Neural cell (in vitro differentiated cells): ENCODE results near the gene PCYT1A. TPM values are rescaled to one million over a fixed set of nuclear protein-coding genes. Genes with fewer than 3 reads are reported as not detected.

Experiments
- H2AFZ ChIP-seq: fragments of 200-600, 300-800 bp; sonication (generic), shearing (Covaris generic); 2 replicates; pipeline ENCODE4 v1.6.0; 2014; ENCODE audit warnings: low read depth, mild to moderate bottlenecking, antibody characterized with exemption, low read length, moderate library complexity
- H3F3A ChIP-seq: fragments of 200-600 bp; shearing (Covaris generic); 2 replicates; pipeline ENCODE4 v1.6.1; 2016; ENCODE audit warnings: mild to moderate bottlenecking, moderate library complexity, mixed read lengths, antibody characterized with exemption, low read length; ENCODE audit not compliant: insufficient read depth, poor library complexity, severe bottlenecking
- H3K27ac ChIP-seq: fragments of 200-600, 300-800 bp; sonication (generic), shearing (Covaris generic); 2 replicates; pipeline ENCODE4 v1.5.1; 2014; ENCODE audit warnings: mild to moderate bottlenecking, low read length, moderate library complexity
- H3K27me3 ChIP-seq: fragments of 300-800, 200-600 bp; sonication (generic), shearing (Covaris generic); 2 replicates; pipeline ENCODE4 v1.6.0; 2014; ENCODE audit warnings: mild to moderate bottlenecking, low read depth, low read length, moderate library complexity; ENCODE audit not compliant: insufficient read depth
- H3K36me3 ChIP-seq: fragments of 300-800, 200-600 bp; sonication (generic), shearing (Covaris generic); 2 replicates; pipeline ENCODE4 v1.5.1; 2014; ENCODE audit warnings: mild to moderate bottlenecking, antibody characterized with exemption, low read length, moderate library complexity; ENCODE audit not compliant: insufficient read depth
- H3K4me2 ChIP-seq: fragments of 300-800, 200-600 bp; sonication (generic), shearing (Covaris generic); 2 replicates; pipeline ENCODE4 v1.6.0; 2014; ENCODE audit warnings: mild to moderate bottlenecking, low read length
- H3K4me3 ChIP-seq: fragments of 300-800, 200-600 bp; sonication (generic), shearing (Covaris generic); 2 replicates; pipeline ENCODE4 v1.5.1; 2014; ENCODE audit warnings: mild to moderate bottlenecking, low read length, moderate library complexity
- H3K79me2 ChIP-seq: fragments of 200-600 bp; shearing (Covaris generic); replicated peaks from 2 replicates; pipeline ENCODE4 v1.6.0; 2014; ENCODE audit warnings: mild to moderate bottlenecking, low read length, moderate library complexity; ENCODE audit not compliant: insufficient read depth
- H3K9ac ChIP-seq: fragments of 300-800, 200-600 bp; sonication (generic), shearing (Covaris generic); 2 replicates; pipeline ENCODE4 v1.6.1; 2016; ENCODE audit warnings: mild to moderate bottlenecking, low read length, mixed read lengths
- H3K9me2 ChIP-seq: fragments of 200-600 bp; shearing (Covaris generic); 2 replicates; pipeline ENCODE4 v1.6.1; 2016; ENCODE audit warnings: mild to moderate bottlenecking, low read length, mixed read lengths; ENCODE audit not compliant: insufficient read depth
- H3K9me3 ChIP-seq: fragments of 200-600, 300-800 bp; sonication (generic), shearing (Covaris generic); 2 replicates; pipeline ENCODE4 v1.6.1; 2016; ENCODE audit warnings: mild to moderate bottlenecking, mixed run types, low read length, moderate library complexity, mixed read lengths
- H4K20me1 ChIP-seq: fragments of 200-600 bp; shearing (Covaris generic); 2 replicates; pipeline ENCODE4 v1.6.1; 2016; ENCODE audit warnings: mild to moderate bottlenecking, mixed run types; ENCODE audit not compliant: insufficient read depth
- CTCF ChIP-seq: fragments of 450-650 bp; IDR thresholded peaks from 2 replicates; pipeline ENCODE4 v1.5.1; 2014; ENCODE audit warnings: antibody characterized with exemption, mild to moderate bottlenecking, moderate library complexity; ENCODE audit not compliant: poor library complexity, severe bottlenecking
- EP300 ChIP-seq: fragments of 450-650 bp; conservative IDR thresholded peaks from 2 replicates; pipeline ENCODE4 v1.6.1; 2014; ENCODE audit warnings: antibody characterized with exemption, mild to moderate bottlenecking, moderate library complexity; ENCODE audit not compliant: poor library complexity, severe bottlenecking
- EZH2 ChIP-seq: fragments of 200-600, 300-800 bp; shearing (Covaris generic), sonication (generic); IDR thresholded peaks from 2 replicates; pipeline ENCODE4 v1.6.1; 2014; ENCODE audit warnings: antibody characterized with exemption, low read length, borderline replicate concordance, mild to moderate bottlenecking; ENCODE audit not compliant: insufficient read depth, poor library complexity, severe bottlenecking
- MXI1 ChIP-seq: fragments of 450-650 bp; conservative IDR thresholded peaks from 2 replicates; pipeline ENCODE4 v1.6.1; 2014; ENCODE audit warnings: antibody characterized with exemption, mild to moderate bottlenecking; ENCODE audit not compliant: poor library complexity, severe bottlenecking
- POLR2AphosphoS5 ChIP-seq: IDR thresholded peaks from 2 replicates; pipeline ENCODE4 v1.6.1; 2012
- RAD21 ChIP-seq: fragments of 450-650 bp; conservative IDR thresholded peaks from 2 replicates; pipeline ENCODE4 v1.6.1; 2014; ENCODE audit warnings: antibody characterized with exemption, mild to moderate bottlenecking, moderate library complexity
- SMC3 ChIP-seq: fragments of 450-650 bp; conservative IDR thresholded peaks from 2 replicates; pipeline ENCODE4 v1.6.1; 2014; ENCODE audit warnings: antibody characterized with exemption, mild to moderate bottlenecking, moderate library complexity; ENCODE audit not compliant: poor library complexity
- TAF1 ChIP-seq: IDR thresholded peaks from 2 replicates; pipeline ENCODE4 v1.6.1; 2012; ENCODE audit warnings: low read depth
- polyA plus RNA-seq: library from polyadenylated mRNA; depleted of rRNA; stranded (reverse); fragments of >200 nt; gene quantifications from 2 replicates; pipeline ENCODE4 v1.2.3, GENCODE V29; 2014
- TF ChIP-seq, protein P1 (sequence below): IDR thresholded peaks from 2 replicates; pipeline ENCODE4 v1.6.1; 2012; ENCODE audit warnings: borderline replicate concordance

PCYT1A gene
- polyA plus RNA-seq, 1 donor from 2014 or later = 21.7 TPM

DNA sequence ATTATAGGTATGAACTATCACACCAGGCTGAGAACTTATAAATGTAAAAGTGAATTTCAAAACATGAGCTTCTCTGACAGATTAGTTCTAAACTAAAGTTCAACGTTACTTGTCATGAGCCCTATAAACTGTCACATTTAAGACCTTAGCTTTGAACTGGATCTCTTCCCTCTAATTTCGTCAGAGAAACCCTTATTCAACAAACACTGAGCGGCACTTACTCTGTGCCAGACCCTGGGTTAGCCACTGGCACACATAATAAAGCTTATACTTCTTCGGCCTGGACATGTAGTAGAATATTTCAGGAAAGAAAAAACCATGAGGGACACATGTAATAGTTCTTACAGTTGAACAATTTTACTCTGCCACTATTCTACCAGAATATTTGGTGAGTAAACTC is 5.6 kb downstream of the PCYT1A start:
- H3K4me2 ChIP-seq = no peak overlapping the region
- H3K36me3 ChIP-seq = no peaks in the 10 kb centered on the region
- H3K9ac ChIP-seq = no peak overlapping the region
- H3F3A ChIP-seq = no peaks in the 10 kb centered on the region
- no peaks in the 10 kb centered on the region for H4K20me1 ChIP-seq
- H2AFZ ChIP-seq = no peak overlapping the region
- H3K79me2 ChIP-seq = peaks cover 24% of the 10 kb centered on the region
- H3K9me2 ChIP-seq = no peaks in the 10 kb centered on the region
- no peak for TF ChIP-seq EP300
- TF ChIP-seq MXI1 = no peak
- TF ChIP-seq, protein P1, sequence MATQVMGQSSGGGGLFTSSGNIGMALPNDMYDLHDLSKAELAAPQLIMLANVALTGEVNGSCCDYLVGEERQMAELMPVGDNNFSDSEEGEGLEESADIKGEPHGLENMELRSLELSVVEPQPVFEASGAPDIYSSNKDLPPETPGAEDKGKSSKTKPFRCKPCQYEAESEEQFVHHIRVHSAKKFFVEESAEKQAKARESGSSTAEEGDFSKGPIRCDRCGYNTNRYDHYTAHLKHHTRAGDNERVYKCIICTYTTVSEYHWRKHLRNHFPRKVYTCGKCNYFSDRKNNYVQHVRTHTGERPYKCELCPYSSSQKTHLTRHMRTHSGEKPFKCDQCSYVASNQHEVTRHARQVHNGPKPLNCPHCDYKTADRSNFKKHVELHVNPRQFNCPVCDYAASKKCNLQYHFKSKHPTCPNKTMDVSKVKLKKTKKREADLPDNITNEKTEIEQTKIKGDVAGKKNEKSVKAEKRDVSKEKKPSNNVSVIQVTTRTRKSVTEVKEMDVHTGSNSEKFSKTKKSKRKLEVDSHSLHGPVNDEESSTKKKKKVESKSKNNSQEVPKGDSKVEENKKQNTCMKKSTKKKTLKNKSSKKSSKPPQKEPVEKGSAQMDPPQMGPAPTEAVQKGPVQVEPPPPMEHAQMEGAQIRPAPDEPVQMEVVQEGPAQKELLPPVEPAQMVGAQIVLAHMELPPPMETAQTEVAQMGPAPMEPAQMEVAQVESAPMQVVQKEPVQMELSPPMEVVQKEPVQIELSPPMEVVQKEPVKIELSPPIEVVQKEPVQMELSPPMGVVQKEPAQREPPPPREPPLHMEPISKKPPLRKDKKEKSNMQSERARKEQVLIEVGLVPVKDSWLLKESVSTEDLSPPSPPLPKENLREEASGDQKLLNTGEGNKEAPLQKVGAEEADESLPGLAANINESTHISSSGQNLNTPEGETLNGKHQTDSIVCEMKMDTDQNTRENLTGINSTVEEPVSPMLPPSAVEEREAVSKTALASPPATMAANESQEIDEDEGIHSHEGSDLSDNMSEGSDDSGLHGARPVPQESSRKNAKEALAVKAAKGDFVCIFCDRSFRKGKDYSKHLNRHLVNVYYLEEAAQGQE = no peak
- TF ChIP-seq TAF1 = no peak
- TF ChIP-seq CTCF = no peak
- TF ChIP-seq EZH2 = no peak
- TF ChIP-seq RAD21 = no peak
- no peak for TF ChIP-seq SMC3
- TF ChIP-seq POLR2AphosphoS5 = no peak
- H3K27ac ChIP-seq = no peak overlapping the region
- no peaks in the 10 kb centered on the region for H3K9me3 ChIP-seq
- H3K27me3 ChIP-seq = no peaks in the 10 kb centered on the region
- H3K4me3 ChIP-seq = no peak overlapping the region

GRCh38 chr3:196280689-196281440 is 6.7 kb downstream of the PCYT1A start:
- H3K9me3 ChIP-seq = no peaks in the 10 kb centered on the region
- no peaks in the 10 kb centered on the region for H3K27me3 ChIP-seq
- H2AFZ ChIP-seq = no peak overlapping the region
- no peaks in the 10 kb centered on the region for H3F3A ChIP-seq
- no peaks in the 10 kb centered on the region for H3K36me3 ChIP-seq
- H3K9me2 ChIP-seq = no peaks in the 10 kb centered on the region
- no peak overlapping the region for H3K9ac ChIP-seq
- no peak overlapping the region for H3K4me3 ChIP-seq
- H3K27ac ChIP-seq = no peak overlapping the region
- TF ChIP-seq SMC3 (no peak), TAF1 (no peak), EZH2 (no peak), CTCF (no peak), MXI1 (no peak), RAD21 (no peak), POLR2AphosphoS5 (no peak), EP300 (no peak)
- TF ChIP-seq, protein P1 = no peak
- H3K4me2 ChIP-seq = no peak overlapping the region
- H3K79me2 ChIP-seq = peaks cover 15% of the 10 kb centered on the region
- no peaks in the 10 kb centered on the region for H4K20me1 ChIP-seq
